NCI-H69 (cell line): ENCODE measurements around the gene FLYWCH1.
A peak's percentile ranks its signal among the peaks of the same experiment; 100 is the strongest.

Experiments
- DNase-seq: peaks from one replicate; lab custom pipeline; 2025; lab: John Stamatoyannopoulos, UW

Gene FLYWCH1

DNA sequence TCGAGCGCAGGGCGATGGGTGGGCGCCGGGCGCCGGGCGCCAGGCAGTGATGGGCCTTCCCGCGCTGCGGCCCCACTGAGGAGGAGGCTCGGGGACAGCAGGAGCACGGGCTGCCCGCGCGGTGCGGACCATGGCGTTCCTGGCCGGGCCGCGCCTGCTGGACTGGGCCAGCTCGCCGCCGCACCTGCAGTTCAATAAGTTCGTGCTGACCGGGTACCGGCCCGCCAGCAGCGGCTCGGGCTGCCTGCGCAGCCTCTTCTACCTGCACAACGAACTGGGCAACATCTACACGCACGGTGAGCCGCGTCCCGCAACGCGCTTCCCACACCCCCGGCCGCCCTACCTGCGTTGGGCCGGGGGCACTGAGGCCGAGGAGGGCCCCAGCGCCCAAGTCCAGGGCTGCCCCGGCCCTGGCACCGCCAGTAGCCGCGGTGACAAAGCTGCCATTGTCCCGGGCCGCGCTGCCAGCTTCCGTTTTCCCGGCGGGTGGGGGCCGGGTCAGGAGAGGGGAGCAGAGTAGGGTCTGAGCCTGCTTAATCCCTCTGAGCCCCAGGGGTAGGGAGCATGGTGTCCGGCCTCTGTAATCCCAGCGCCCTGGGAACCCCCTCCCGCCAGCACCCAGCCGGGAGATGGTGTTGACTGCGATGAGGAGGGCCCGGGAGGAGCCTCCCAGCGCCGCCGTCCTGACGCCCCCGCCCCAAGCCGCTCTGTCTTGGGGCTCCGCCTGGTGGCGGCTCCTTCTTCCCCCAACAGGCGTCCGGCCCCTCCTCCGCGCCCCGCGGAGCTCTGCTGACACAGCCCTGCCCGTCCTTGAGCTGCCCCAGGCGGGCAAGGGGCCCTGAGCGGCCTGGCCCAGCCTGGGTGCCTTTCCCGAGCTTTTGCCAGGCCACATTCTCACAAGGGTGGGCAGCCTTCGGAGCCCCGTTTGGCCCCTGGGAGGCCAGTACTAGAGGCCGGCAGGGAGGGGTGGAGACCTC lies 58.1 kb downstream of the FLYWCH1 start:
- DNase-seq, result peak; percentile 91

DNA sequence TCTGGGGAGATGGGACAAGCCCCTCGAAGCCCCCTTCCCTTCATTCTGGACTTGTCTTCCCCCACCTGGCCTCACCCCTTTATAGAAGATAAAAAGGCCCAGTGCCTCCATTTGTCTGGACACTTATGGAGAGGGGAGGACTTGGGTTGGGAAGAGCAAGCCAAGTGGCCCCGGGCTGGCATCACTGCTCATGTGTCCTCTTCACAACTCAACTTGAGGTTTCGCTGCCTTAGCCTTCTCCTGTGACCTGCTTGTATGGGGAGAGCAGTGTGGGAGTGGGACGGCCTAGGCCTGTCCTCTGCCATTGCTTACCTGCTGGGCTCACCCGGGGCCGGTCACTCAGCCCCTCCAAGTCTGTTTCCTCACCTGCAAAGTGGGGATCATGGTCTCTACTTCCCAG lies 58.8 kb downstream of the FLYWCH1 start:
- peak; percentile 47 for DNase-seq

DNA sequence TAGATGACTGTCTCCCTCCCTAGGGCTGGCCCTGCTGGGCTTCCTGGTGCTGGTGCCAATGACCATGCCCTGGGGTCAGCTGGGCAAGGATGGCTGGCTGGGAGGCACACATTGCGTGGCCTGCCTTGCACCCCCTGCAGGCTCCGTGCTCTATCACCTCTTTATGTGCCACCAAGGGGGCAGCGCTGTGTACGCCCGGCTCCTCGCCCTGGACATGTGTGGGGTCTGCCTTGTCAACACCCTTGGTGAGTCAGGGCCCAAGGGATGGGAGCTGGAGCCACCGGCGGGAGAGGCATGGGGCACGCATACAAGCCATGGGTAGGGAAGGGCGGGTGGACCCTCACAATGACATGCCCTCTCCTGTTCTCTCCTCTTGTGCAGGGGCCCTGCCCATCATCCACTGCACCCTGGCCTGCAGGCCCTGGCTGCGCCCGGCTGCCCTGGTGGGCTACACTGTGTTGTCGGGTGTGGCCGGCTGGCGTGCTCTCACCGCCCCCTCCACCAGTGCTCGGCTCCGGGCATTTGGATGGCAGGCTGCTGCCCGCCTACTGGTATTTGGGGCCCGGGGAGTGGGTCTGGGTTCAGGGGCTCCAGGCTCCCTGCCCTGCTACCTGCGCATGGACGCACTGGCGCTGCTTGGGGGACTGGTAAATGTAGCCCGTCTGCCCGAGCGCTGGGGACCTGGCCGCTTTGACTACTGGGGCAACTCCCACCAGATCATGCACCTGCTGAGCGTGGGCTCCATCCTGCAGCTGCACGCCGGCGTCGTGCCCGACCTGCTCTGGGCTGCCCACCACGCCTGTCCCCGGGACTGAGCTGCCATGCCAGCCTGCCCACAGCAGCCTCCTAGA lies 59.6 kb downstream of the FLYWCH1 start:
- no peak for DNase-seq

DNA sequence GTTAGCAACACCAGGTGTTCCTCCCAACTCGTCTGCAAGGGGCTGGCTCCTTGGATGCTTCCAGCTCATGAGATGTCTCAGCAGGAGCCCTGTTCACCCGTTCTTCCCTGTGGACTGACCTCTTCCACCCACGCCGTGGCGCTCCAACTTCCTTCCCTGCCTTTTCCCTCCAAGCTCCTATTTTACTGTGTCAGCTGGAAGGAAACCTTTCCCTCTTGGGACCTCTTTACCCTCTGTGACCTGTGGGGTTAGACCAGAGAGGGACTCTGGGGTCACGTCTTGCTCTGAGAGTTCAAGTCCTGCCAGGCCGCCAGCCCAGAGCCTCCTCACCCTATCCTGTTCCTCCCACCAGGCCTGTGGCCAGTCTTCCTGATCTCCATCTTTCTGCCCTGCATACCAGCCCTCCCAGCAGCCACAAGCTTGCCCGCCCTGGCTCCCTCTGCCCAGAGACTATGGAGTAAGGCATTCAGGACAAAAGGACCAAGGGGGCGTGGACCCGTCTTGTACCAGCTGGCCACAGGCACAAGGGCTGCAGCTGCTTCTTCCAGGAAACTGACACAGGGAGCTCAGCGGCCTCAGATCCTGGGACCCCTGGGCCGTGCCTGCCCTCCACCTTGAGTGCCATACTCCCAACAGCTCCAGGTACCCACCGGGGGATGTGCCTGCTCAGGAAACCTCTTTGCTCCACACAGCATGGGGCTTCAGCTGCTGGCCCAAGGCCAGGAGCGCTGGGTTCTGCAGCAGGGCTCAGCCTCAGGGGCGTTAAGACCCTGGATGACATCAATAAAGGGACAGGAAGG lies 60.5 kb downstream of the FLYWCH1 start:
- DNase-seq, result peak; percentile 72

DNA sequence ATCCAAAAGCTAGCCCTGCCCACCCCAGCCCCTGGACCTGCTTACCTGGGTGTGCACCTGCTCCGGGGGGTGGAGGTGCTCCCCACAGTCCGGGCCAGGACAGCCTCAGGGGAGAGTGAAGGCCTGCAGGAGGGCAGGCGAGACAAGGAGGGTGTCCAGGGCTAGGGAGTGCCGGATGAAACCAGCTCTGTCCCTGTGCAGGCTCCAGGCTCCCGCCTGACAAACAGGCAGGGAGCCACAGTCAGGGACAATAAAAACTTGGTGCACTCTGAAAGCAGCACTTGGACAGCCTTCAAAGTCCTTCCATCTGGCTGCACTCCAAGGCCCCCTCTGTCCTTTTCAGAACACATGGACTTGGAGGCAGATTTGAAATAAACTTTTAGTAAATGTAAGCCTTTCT lies 61.4 kb downstream of the FLYWCH1 start:
- DNase-seq, result peak; percentile 66

DNA sequence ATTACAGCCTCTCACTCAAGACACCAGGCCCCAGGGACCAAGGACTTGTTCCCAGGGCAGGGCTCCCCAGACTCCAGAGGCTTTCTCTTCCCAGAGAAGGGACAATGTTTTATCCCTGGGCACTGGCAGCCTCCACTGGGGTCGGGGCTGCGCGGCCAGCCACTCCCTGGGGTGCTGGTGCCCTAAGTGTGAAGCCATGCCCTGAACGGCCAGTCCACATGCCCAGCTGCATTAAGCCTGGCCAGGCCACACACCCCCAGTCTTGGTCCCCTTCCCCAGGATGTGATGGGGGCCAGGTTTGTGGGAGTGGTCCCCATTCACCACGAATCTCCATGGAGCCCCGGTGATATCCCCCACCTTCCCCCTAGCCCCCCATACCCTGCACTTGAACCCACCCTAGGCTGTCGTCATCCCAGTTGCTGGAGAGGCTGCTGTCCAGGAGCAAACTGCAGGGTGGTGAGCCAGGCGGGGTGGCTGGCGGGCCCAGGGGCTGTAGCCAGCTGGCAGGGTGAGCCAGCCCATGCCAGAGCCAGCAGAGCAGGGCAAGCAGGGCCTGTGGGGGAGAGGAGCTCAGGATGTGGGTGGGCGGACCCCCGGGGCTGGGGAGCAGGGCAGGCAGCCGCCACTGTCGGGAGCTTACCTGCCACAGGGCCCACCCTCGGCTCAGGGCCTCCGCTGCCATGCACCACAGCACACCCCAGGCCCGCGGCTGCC lies 62.0 kb downstream of the FLYWCH1 start:
- DNase-seq, result no peak

DNA sequence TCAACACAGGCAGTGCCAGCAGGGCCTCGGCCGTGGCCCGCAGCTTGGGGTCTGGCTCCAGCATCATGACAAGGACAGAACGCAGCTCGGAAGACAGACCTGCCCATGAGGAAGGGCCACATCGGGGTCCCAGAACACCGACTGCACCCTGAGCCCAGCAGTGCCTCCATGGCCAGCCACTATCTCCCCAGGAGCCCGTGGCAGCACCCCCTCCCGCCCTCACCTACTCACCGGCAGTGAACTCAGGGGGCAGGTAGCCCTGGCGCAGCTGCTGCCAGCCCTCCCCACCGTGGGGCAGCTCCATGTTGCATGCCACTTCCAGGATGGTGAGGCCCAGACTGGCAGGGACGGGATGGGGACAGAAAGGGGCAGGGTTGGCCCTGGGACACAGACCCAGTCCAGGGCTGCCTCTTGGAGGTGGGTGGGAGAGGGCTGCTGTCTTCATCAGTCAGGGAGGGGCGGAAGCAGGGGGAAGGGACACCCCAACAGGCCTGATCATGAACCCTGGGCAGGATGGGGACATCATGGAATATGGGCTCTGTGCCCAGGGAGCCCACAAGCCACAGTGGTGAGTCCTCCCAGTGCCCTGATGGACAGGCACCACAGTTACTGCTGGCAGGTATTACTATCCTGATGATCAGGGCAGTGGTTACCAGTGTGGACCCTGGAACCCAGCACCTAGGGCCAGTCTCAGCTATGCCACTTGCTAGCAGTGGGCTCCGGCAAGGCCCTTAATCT lies 62.8 kb downstream of the FLYWCH1 start:
- DNase-seq, result no peak

DNA sequence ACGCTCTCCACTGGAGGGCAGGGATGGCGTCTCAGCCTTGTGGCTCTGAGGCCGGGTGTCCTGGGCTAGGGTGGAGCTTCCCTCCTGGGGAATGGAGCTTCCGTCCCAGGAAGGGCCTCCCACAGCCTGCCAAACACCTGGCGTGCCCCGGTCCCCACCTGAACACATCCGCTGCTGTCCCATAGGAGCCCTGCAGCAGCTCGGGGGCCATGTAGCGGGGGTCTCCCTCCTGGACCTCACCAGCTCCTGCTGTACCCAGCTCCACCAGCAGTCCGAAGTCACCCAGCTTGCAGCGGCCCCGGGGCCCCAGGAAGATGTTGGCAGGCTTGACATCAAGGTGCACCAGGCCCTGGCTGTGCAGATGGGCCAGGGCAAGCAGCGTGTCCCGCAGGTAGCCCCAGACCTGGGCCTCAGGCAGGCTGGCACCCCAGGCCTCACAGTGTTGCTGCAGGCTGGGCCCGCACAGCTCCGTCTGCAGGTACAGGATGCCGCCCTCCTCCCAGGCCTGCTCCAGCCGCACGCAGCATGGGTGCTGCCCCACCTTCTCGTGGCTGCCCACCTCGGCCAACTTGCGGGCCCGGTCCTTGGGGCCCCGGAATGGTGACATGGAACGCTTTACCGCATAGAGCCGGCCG lies 63.5 kb downstream of the FLYWCH1 start:
- no peak for DNase-seq

DNA sequence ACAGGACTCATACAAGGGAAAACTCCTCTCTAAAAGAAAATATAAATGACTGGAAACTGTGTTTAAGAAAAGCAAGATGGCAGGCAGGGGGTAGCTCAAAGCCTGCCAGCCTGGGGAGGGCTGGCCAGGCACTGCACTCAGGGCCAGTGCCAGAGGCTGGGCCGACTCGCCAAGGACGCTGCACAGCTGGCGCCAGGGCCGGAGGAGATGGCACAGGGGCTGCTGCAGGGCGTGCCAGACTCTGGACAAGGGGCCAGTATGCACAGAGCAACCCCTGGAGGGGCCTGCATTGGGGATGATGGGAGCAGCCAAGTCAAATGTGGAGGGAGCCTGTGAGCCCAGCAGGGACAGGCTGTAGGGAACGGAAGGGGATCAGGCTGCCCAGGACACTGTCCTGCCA lies 64.5 kb downstream of the FLYWCH1 start:
- no peak for DNase-seq

DNA sequence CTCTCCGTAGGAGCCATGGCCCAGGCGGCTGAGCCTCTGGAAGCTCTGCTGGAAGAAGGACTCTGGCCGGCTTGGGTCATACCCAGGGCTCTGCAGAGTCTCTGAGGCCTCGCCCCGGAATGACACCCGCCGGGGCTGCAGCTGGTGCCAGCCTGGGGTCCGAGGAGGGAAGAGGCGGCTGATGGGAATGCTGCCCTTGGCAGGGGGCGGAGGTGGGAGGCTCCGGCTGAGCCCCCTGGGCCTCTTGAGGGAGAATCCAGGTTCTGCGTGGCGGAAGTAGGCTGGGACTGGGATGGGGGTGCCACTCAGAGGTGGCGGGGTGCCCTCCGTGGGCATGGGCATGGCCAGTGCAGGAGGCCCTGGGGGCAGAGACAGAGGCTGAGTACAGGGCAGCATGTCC lies 64.9 kb downstream of the FLYWCH1 start:
- no peak for DNase-seq

DNA sequence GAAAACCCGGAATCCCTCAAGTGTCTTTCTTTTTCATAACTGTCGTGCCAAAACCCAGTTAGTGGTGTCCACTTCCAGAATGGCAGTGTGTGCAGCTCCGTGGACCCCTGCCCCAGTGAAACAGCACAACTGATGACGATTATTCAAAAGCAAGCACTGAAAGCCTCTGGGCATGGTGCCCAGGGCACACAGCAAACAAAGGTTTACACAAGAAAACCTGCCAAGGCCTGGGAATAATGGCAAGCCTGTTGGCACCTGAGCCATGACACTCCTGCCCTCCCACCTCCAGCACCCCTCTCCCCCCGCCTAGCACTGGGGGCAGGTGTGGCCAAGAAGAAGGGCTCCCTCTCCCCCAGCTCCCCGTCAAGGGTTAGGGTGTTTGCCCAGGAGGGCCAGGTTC lies 65.7 kb downstream of the FLYWCH1 start:
- DNase-seq, result peak; percentile 93

DNA sequence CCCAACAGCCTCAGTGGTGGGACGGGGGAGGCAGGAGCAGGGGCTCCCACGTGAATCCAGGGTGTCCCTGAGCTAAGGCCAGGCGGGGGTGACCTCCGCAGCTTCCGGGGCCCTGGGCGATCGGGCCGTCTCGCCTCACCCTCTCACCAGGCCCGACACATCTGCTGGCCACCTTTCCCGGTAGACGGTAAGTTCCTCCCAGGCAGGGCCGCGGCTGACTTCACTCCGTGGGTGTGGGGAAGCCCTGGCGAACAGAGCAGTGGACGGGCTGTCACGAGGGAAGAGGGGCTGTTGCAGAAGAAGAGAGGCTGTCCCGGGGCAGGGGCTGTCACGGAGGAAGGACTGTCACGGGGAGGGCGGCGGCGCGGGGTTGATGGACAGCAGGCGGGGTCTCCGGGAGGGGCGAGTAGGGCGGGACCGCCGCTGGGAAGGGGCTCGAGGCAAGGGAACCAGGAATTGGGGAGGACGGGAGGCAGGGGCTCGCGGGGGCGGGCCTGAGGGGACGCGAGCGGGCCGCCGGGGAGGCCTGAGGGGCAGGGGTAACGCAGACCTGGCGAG lies 68.0 kb downstream of the FLYWCH1 start:
- DNase-seq, result peak; percentile 67

DNA sequence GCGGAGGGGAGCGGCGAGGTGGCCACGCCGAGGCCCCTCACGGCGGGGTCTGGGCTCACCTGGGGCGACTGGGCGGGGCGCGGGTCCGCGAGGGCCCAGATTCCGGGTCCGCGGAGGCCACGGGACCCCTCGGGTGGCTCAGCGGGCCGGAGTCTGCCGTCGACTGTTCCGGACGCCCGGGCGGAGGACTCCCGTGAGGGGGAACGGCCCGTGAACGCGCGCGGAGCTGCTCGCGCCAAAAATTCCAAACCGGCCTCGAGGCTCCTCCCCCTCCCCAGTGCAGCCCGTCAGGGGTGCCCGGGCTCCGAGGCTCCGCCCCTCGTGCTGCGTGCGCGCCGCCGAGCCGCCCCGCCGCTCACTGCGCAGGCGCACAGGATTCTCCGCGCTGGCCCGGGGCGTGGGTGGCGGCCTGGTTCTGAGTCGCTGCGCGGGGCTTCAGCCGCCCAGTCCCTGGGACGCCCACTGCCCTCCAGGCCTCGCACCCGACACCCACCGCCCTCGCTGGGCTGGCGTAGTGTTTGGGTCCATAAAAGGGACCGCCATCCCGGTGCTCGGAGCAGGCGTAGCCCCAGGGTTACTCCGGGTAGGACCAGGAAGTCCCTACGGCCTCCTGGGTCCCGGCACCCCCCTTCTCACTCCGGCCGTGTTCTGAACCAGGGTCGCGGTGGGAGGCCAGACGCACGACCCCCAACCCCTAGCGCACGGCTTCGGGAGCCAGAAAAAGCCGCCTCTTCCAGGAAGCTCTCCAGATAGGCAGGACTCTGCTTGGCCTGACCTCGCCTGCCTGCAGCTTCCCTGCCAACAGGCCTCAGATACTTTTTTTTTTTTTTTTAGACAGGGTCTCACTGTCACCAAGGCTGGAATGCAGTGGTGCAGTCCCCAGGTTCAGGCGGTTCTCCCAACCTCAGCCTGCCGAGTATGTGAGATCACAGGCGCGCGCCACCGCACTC lies 68.8 kb downstream of the FLYWCH1 start, which contains the start of gene PKMYT1:
TSS of gene PKMYT1 (minus strand) at position 220 of the 950 bp plus-strand sequence. CDS start 789 bp downstream, outside the sequence.
- peak; percentile 95 for DNase-seq

DNA sequence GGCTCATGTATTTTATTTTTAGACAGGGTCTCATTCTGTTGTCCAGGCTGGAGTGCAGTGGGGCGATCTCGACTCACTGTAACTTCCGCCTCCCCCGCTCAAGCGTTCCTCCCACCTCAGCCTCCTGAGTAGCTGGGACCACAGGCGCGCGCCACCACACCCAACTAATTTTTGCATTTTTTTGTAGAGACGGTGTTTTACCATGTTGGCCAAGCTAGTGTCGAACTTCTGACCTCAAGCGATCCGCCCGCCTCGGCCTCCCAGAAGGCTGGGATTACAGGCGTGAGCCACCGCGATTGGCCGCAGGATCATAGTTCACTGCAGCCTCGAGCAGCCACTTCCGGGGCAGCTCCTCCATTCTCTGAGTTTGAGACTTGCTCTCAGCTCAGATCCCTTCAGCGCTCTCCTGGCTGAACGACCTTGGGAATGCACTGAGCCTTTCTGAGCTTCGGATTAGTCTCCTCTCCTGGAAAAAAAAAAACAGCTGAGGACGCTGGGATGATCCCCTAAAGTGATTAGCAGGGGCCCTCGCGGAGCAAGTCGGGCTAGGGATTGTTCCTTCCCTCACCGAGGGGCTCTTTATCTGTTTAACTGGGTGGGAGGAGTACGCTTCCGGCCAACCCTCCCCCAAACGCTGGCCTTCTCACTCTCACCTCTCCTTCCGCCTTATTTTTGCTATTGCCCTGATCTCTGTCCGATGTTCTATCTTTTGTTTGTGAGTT lies 69.6 kb downstream of the FLYWCH1 start:
- DNase-seq, result no peak

DNA sequence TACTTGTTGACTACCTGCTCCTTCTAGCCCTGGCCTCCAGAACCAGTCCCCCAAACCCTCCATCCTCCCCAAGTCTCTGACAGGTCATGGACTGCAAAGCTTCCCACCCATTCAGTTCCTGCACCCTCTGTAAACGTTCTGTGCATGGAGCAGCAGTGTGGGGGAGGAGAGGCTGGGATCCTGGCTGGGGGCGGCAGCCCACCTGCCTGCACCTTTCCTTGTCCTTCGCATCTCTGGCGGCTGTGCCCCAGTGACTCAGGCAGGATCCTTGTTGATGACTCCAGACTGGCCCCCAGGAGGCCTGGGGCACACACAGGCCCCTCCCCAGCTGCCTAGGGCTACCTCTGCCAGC lies 70.1 kb downstream of the FLYWCH1 start:
- DNase-seq, result peak; percentile 38

DNA sequence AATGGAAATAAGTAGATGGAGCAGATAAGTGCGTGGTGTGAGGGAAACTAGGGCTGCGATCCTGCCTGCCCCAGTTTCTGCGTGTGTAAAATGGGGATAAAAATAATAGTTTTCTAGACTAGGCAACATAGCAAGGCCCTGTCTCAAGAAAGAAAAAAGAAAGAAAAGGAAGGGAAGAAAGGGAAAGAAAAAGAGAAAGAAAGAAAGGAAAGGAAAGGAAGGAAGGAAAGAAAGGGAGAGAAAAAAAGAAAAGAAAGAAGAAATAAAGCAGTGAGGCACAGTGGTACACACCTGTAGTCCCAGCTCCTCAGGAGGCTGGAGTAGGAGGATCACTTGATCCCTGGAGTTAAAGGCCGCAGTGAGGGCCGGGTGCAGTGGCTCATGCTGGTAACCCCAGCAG lies 70.7 kb downstream of the FLYWCH1 start:
- no peak for DNase-seq

DNA sequence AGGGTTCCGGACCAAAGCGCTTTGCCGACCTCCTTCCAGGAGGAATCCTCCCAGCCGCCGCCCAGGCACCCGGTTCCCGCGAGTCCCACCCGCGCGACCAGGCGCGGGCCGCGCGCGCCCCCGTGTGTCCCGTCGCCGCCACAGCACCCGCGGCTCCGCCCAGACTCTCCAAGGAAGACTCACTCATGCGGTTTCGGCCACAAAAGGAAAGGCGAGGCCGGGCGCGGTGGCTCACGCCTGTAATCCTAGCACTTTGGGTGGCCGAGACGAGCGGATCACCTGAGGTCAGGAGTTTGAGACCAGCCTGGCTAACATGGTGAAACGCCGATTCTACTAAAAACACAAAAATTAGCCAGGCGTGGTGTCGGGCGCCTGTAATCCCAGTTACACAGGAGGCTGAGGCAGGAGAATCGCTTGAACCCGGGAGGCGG lies 72.0 kb downstream of the FLYWCH1 start:
- DNase-seq, result peak; percentile 92

DNA sequence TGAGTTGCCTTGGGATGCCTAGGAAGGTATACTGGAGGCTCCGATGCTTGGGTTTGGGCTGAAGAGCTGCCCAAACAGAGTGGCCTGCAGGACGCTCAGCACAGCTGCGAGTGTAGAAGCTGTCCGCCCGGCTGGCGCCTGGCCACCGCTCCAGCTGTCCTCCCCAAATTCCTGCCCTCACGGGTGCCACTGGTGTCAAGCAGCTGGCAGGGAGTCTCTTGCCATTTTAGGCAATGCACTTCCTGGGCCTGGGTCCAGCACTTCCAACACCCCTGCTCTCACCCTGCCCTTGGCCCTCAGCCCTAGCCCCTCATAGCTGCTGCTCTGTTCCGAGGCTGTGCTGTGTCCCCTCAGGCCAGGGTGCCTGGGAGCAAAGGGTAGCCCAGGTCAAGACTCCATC lies 73.7 kb downstream of the FLYWCH1 start:
- DNase-seq, result peak; percentile 69
